Fibroblast of peridontal ligament (primary cell): Measurements from ENCODE around the gene DPCD.
A peak's percentile ranks its signal among the peaks of the same experiment; 100 is the strongest.
"Not testable (repeated sequence)": the region's sequence is repeated elsewhere in the genome, so short reads cannot be mapped to it uniquely, and the experiment has no call there.

Source experiments
- DNase-seq: peaks from one replicate; pipeline ENCODE4 v3.0.0-alpha.2; 2010; ENCODE audit errors: extremely low read depth

DPCD gene

GRCh38 chr10:101618871-101619270 is 30.8 kb downstream of the DPCD start:
- DNase-seq = no peak

- DNase-seq = no peak
These were observed 31.9 kb downstream of the DPCD start for GRCh38 chr10:101619983-101620382.

GRCh38 chr10:101623528-101623927 is 35.4 kb downstream of the DPCD start:
- no peak for DNase-seq

GRCh38 chr10:101624526-101625102 is 36.5 kb downstream of the DPCD start:
- DNase-seq = peak; percentile 16

GRCh38 chr10:101625821-101626412 is 37.8 kb downstream of the DPCD start:
- DNase-seq = no peak

- no peak for DNase-seq
These were observed 41.9 kb downstream of the DPCD start for GRCh38 chr10:101629837-101630632.

- DNase-seq = no peak
These were observed 42.5 kb downstream of the DPCD start for GRCh38 chr10:101630633-101630920.

GRCh38 chr10:101631821-101632475 is 43.8 kb downstream of the DPCD start:
- DNase-seq = no peak

GRCh38 chr10:101633510-101633909 is 45.4 kb downstream of the DPCD start:
- DNase-seq = not testable (repeated sequence)

GRCh38 chr10:101639141-101639900 is 51.2 kb downstream of the DPCD start:
- DNase-seq = no peak

GRCh38 chr10:101643546-101643945 is 55.4 kb downstream of the DPCD start:
- DNase-seq = no peak

- no peak for DNase-seq
These were observed 55.9 kb downstream of the DPCD start for GRCh38 chr10:101644002-101644401.

GRCh38 chr10:101645659-101646058 is 57.5 kb downstream of the DPCD start:
- no peak for DNase-seq

GRCh38 chr10:101646364-101646763 is 58.2 kb downstream of the DPCD start:
- DNase-seq = no peak

- DNase-seq = no peak
These were observed 59.1 kb downstream of the DPCD start for GRCh38 chr10:101647255-101647654.

GRCh38 chr10:101649525-101650085 is 61.5 kb downstream of the DPCD start:
- DNase-seq = no peak

- DNase-seq = no peak
These were observed 62.7 kb downstream of the DPCD start for GRCh38 chr10:101650863-101651262.

- no peak for DNase-seq
These were observed 63.2 kb downstream of the DPCD start for GRCh38 chr10:101651336-101651735.

- DNase-seq = no peak
These were observed 65.4 kb downstream of the DPCD start for GRCh38 chr10:101653536-101653935.

- DNase-seq = peak; percentile 20
These were observed 67.4 kb downstream of the DPCD start for GRCh38 chr10:101655570-101655969.

GRCh38 chr10:101656890-101657289 is 68.8 kb downstream of the DPCD start:
- DNase-seq = no peak

GRCh38 chr10:101658975-101659374 is 70.9 kb downstream of the DPCD start:
- DNase-seq = no peak
